Naive thymus-derived CD4-positive, alpha-beta T cell (primary cell): Measurements from ENCODE around the gene SOCS1. TPM values are rescaled to one million over a fixed set of nuclear protein-coding genes. Genes with fewer than 3 reads are reported as not detected.

Experiments
- ATAC-seq: fragments of 150-1000 bp; cut with Tn5 transposase; 2 replicates; pipeline ENCODE4 v1.10.0; 2021; ENCODE audit warnings: mild to moderate bottlenecking, moderate library complexity
- CTCF ChIA-PET: fragments of 350-600 bp; sonication (Branson Sonifier 250); formaldehyde crosslinking; loops from one replicate; lab custom pipeline; 2021; ENCODE audit warnings: antibody characterized with exemption; lab: Charles Lee
- POLR2A ChIA-PET: fragments of 350-600 bp; sonication (Branson Sonifier 250); formaldehyde crosslinking; loops from one replicate; lab custom pipeline; 2021; ENCODE audit warnings: antibody characterized with exemption, inconsistent platforms; lab: Charles Lee
- DNase-seq, 9 donors: peaks; one replicate each; pipeline versions ENCODE4 v3.0.0 to v3.0.0-alpha.2; 2020 to 2022; ENCODE audit warnings: mixed read lengths in 1 of 9
- H3K27ac ChIP-seq: one replicate; pipeline ENCODE4 v1.7.0; 2013; ENCODE audit warnings: mild to moderate bottlenecking, low read depth, low read length, moderate library complexity
- H3K27me3 ChIP-seq, 2 donors: one replicate each; pipeline ENCODE4 v1.7.0; 2013; ENCODE audit warnings: low read length in 2 of 2, mild to moderate bottlenecking in 2 of 2, moderate library complexity in 2 of 2; ENCODE audit not compliant: control insufficient read depth in 2 of 2, insufficient read depth in 2 of 2
- H3K36me3 ChIP-seq, 3 experiments: 1 replicate in 2 of 3; 2 replicates in 1 of 3; pipeline ENCODE4 v1.7.0; 2013; ENCODE audit warnings: low read length in 3 of 3, mild to moderate bottlenecking in 3 of 3, moderate library complexity in 1 of 3; ENCODE audit not compliant: insufficient read depth in 3 of 3, control insufficient read depth in 2 of 3
- H3K4me1 ChIP-seq, 2 donors: one replicate each; pipeline ENCODE4 v1.7.0; 2013; ENCODE audit warnings: low read length in 2 of 2, mild to moderate bottlenecking in 2 of 2, moderate library complexity in 1 of 2; ENCODE audit not compliant: control insufficient read depth in 2 of 2, insufficient read depth in 2 of 2
- H3K4me3 ChIP-seq: 2 replicates; pipeline ENCODE4 v1.7.0; 2013; ENCODE audit warnings: mild to moderate bottlenecking, low read length
- H3K9me3 ChIP-seq, 3 experiments: 1 replicate in 2 of 3; 2 replicates in 1 of 3; pipeline ENCODE4 v1.7.0; 2013; ENCODE audit warnings: low read length in 3 of 3; ENCODE audit not compliant: control insufficient read depth in 2 of 3
- H3K27ac Mint-ChIP-seq, 9 donors: one replicate each; pipeline ENCODE4 v1.8.0; 2020 to 2022; ENCODE audit warnings: mixed read lengths in 9 of 9, mild to moderate bottlenecking in 8 of 9, moderate library complexity in 5 of 9, inconsistent platforms in 2 of 9
- H3K27me3 Mint-ChIP-seq, 5 donors: one replicate each; pipeline ENCODE4 v1.8.0; 2021 to 2022; ENCODE audit warnings: mixed read lengths in 5 of 5, mild to moderate bottlenecking in 1 of 5
- H3K36me3 Mint-ChIP-seq, 5 donors: one replicate each; pipeline ENCODE4 v1.8.0; 2020 to 2022; ENCODE audit warnings: mixed read lengths in 5 of 5, mild to moderate bottlenecking in 3 of 5, inconsistent platforms in 1 of 5
- H3K4me1 Mint-ChIP-seq, 7 donors: one replicate each; pipeline ENCODE4 v1.8.0; 2020 to 2022; ENCODE audit warnings: mixed read lengths in 7 of 7, mild to moderate bottlenecking in 3 of 7, inconsistent platforms in 1 of 7
- H3K4me3 Mint-ChIP-seq, 10 donors: one replicate each; pipeline ENCODE4 v1.8.0; 2020 to 2022; ENCODE audit warnings: mild to moderate bottlenecking in 10 of 10, mixed read lengths in 10 of 10, moderate library complexity in 6 of 10, inconsistent platforms in 2 of 10
- H3K9me3 Mint-ChIP-seq, 11 donors: one replicate each; pipeline ENCODE4 v1.8.0; 2020 to 2022; ENCODE audit warnings: mixed read lengths in 11 of 11, mild to moderate bottlenecking in 4 of 11, inconsistent platforms in 1 of 11, moderate library complexity in 1 of 11
- intact Hi-C, 2 donors: fragments of 100-400 bp; cut with micrococcal nuclease; formaldehyde crosslinking; loops; one replicate each; pipeline ENCODE4 v1.15.1; 2023
- polyA plus RNA-seq, 2 donors: library from polyadenylated mRNA; unstranded; fragments of 300-500 nt; fragmentation: Illumina TruSeq; gene quantifications; one replicate each; pipeline ENCODE4 v1.2.3, GENCODE V29; 2021
- total RNA-seq, 6 experiments: library from RNA in 5 of 6; stranded (reverse) in 5 of 6; gene quantifications; 1 replicate in 5 of 6; 2 replicates in 1 of 6; pipeline ENCODE4 v1.2.3 and lab custom pipeline; 2021 to 2026

SOCS1 gene
- total and polyA plus RNA-seq, 7 experiments from 2014 or later: 12.8 to 191 (median 16.1) TPM

- no peaks in the 10 kb centered on the region for H3K27me3 Mint-ChIP-seq
- Histone ChIP-seq H3K9me3 (no peaks in the 10 kb centered on the region), H3K27ac (no peak overlapping the region), H3K36me3 (no peaks in the 10 kb centered on the region), H3K27me3 (no peaks in the 10 kb centered on the region), H3K4me1 (peaks cover 7 to 8% of the 10 kb centered on the region in 2 donors), H3K4me3 (no peak overlapping the region)
- H3K4me3 Mint-ChIP-seq: no peak overlapping the region
- peak overlapping the region in 3 of 9 donors; percentile 37 to 77 (median 50) for H3K27ac Mint-ChIP-seq
- intact Hi-C loops: no loop called here
- peaks cover under 1 to 41% (median 7%) of the 10 kb centered on the region in 7 donors for H3K4me1 Mint-ChIP-seq
- CTCF ChIA-PET: interaction anchor here (1.0 kb wide), 1 partner anchor 10 kb away, joined by 3 read pairs; no protein-coding TSS in a partner anchor
- no peaks in the 10 kb centered on the region for H3K9me3 Mint-ChIP-seq
- H3K36me3 Mint-ChIP-seq: peaks cover 0 to 15% (median 0%) of the 10 kb centered on the region in 5 donors
- DNase-seq: no peak
- POLR2A ChIA-PET: interaction anchor here (2.3 kb wide), 1 partner anchor 11 kb away, joined by 7 read pairs; the partner anchor contains the start of gene SOCS1
- no peak for ATAC-seq
These were observed 10.7 kb downstream of the SOCS1 start for GRCh38 chr16:11245222-11245737.

- Histone ChIP-seq H3K36me3 (no peaks in the 10 kb centered on the region), H3K27me3 (no peaks in the 10 kb centered on the region), H3K9me3 (no peaks in the 10 kb centered on the region), H3K4me3 (no peak overlapping the region), H3K4me1 (peaks cover 7 to 14% of the 10 kb centered on the region in 2 donors), H3K27ac (no peak overlapping the region)
- Mint-ChIP-seq H3K4me1 (peaks cover 0 to 40% (median 6%) of the 10 kb centered on the region in 7 donors), H3K27me3 (no peaks in the 10 kb centered on the region), H3K9me3 (no peaks in the 10 kb centered on the region), H3K4me3 (no peak overlapping the region), H3K36me3 (peaks cover 0 to 4% (median 0%) of the 10 kb centered on the region in 5 donors), H3K27ac (no peak overlapping the region)
- intact Hi-C loops: no loop called here
- ChIA-PET POLR2A (no interaction called here), CTCF (no interaction called here)
- ATAC-seq (no peak), DNase-seq (no peak)
These were observed 13.3 kb downstream of the SOCS1 start for GRCh38 chr16:11242658-11243057.

- POLR2A ChIA-PET: interaction anchor here (1.0 to 1.3 kb wide), 2 partner anchors 9 to 14 kb away, joined by 3 to 4 read pairs; partner anchors contain the start of gene SOCS1
- no peak overlapping the region for H3K27ac Mint-ChIP-seq
These were observed 14.4 kb downstream of the SOCS1 start for GRCh38 chr16:11241480-11242204.

GRCh38 chr16:11240636-11241473 lies 15.1 kb downstream of the SOCS1 start:
- Histone ChIP-seq H3K27me3 (no peaks in the 10 kb centered on the region), H3K36me3 (no peaks in the 10 kb centered on the region), H3K9me3 (no peaks in the 10 kb centered on the region), H3K27ac (no peak overlapping the region), H3K4me3 (peak overlapping the region; percentile 34), H3K4me1 (peaks cover 7 to 14% of the 10 kb centered on the region in 2 donors)
- intact Hi-C loops: no loop called here
- Mint-ChIP-seq H3K4me1 (peaks cover 0 to 35% (median 10%) of the 10 kb centered on the region in 7 donors), H3K27ac (peak overlapping the region in 6 of 9 donors; percentile 42 to 86 (median 70)), H3K27me3 (no peaks in the 10 kb centered on the region), H3K4me3 (peak overlapping the region in 4 of 10 donors; percentile 33 to 69 (median 53)), H3K9me3 (no peaks in the 10 kb centered on the region), H3K36me3 (no peaks in the 10 kb centered on the region)
- DNase-seq (no peak), ATAC-seq (no peak)
- ChIA-PET CTCF (no interaction called here), POLR2A (interaction anchor here (1.0 to 1.3 kb wide), 2 partner anchors 8 to 15 kb away, joined by 3 to 4 read pairs; partner anchors contain the start of gene SOCS1)

More at GRCh38 chr16:11241480-11242204, 14.4 kb downstream of the SOCS1 start:
- CTCF ChIA-PET: no interaction called here
- H3K4me3 Mint-ChIP-seq: no peak overlapping the region
- H3K4me1 Mint-ChIP-seq: peaks cover 0 to 39% (median 10%) of the 10 kb centered on the region in 7 donors
- no peak overlapping the region for H3K4me3 ChIP-seq
- H3K9me3 Mint-ChIP-seq: no peaks in the 10 kb centered on the region
- H3K27me3 Mint-ChIP-seq: no peaks in the 10 kb centered on the region
- no peaks in the 10 kb centered on the region for H3K9me3 ChIP-seq
- H3K36me3 Mint-ChIP-seq: no peaks in the 10 kb centered on the region
- H3K27me3 ChIP-seq: no peaks in the 10 kb centered on the region
- peaks cover 7 to 14% of the 10 kb centered on the region in 2 donors for H3K4me1 ChIP-seq
- ATAC-seq (no peak), DNase-seq (no peak)
- intact Hi-C loops: no loop called here
- no peaks in the 10 kb centered on the region for H3K36me3 ChIP-seq
- H3K27ac ChIP-seq: no peak overlapping the region

GRCh38 chr16:11239644-11240632 lies 16.1 kb downstream of the SOCS1 start:
- ATAC-seq (no peak), DNase-seq (no peak)
- H3K36me3 ChIP-seq: no peaks in the 10 kb centered on the region
- CTCF ChIA-PET: no interaction called here
- no peaks in the 10 kb centered on the region for H3K9me3 ChIP-seq
- H3K4me3 Mint-ChIP-seq: peak overlapping the region in 2 of 10 donors; percentile 57 to 69
- peaks cover 2 to 34% (median 13%) of the 10 kb centered on the region in 7 donors for H3K4me1 Mint-ChIP-seq
- no peak overlapping the region for H3K27ac ChIP-seq
- H3K36me3 Mint-ChIP-seq: no peaks in the 10 kb centered on the region
- H3K27ac Mint-ChIP-seq: peak overlapping the region in 7 of 9 donors; percentile 8 to 81 (median 67)
- H3K27me3 Mint-ChIP-seq: no peaks in the 10 kb centered on the region
- H3K4me3 ChIP-seq: peak overlapping the region; percentile 34
- H3K9me3 Mint-ChIP-seq: no peaks in the 10 kb centered on the region
- H3K4me1 ChIP-seq: peaks cover 11 to 16% of the 10 kb centered on the region in 2 donors
- intact Hi-C loops: no loop called here
- POLR2A ChIA-PET: no interaction called here
- no peaks in the 10 kb centered on the region for H3K27me3 ChIP-seq
